Left kidney (tissue), 2 donors: ENCODE measurements around the gene DDX39B. TPM values are rescaled to one million over a fixed set of nuclear protein-coding genes. Genes with fewer than 3 reads are reported as not detected.
"Not testable (repeated sequence)": the region's sequence is repeated elsewhere in the genome, so short reads cannot be mapped to it uniquely, and the experiment has no call there.

Experiments used
- DNase-seq: peaks from one replicate; pipeline ENCODE4 v3.0.0-alpha.2; 2013
- polyA plus RNA-seq: library from polyadenylated mRNA; unstranded; fragments of 120-200 nt; gene quantifications from one replicate; pipeline ENCODE4 v1.2.1, GENCODE V29; 2013; ENCODE audit not compliant: insufficient read length

Gene DDX39B
- polyA plus RNA-seq, 1 donor: 785 TPM

DNA sequence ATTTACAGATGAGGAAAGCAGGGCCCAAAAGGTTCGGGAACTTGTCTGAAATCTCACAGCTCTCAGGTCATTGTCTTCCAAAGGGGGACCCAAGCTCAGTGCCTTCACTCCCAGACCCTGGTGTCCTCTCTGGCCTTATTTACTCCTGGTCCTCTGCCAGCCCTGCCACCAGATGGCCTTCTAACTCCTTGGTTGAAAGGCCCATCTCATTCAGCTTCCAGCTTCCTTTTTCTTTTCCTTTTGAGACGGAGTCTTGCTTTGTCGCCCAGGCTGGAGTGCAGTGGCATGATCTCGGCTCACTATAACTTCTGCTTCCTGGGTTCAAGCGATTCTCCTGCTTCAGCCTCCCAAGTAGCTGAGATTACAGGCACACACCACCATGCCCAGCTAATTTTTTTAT is 9.6 kb upstream of the DDX39B start:
- not testable (repeated sequence) for DNase-seq

DNA sequence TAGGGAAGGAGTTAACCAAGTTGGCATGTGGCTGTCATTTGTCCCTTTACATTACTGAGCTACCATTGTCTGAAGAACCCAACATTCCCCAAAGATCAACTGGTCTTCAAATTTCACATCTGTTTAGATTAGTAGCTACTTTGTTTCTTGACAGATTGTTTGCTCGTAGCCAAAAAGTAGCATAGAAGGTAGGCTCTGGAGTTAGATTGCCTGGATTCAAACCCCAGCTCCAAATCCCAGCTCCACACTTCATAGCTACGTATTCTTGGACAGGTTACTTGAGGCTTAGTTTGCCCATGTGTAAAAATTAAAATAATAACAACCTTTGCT is 6.7 kb upstream of the DDX39B start:
- no peak for DNase-seq

DNA sequence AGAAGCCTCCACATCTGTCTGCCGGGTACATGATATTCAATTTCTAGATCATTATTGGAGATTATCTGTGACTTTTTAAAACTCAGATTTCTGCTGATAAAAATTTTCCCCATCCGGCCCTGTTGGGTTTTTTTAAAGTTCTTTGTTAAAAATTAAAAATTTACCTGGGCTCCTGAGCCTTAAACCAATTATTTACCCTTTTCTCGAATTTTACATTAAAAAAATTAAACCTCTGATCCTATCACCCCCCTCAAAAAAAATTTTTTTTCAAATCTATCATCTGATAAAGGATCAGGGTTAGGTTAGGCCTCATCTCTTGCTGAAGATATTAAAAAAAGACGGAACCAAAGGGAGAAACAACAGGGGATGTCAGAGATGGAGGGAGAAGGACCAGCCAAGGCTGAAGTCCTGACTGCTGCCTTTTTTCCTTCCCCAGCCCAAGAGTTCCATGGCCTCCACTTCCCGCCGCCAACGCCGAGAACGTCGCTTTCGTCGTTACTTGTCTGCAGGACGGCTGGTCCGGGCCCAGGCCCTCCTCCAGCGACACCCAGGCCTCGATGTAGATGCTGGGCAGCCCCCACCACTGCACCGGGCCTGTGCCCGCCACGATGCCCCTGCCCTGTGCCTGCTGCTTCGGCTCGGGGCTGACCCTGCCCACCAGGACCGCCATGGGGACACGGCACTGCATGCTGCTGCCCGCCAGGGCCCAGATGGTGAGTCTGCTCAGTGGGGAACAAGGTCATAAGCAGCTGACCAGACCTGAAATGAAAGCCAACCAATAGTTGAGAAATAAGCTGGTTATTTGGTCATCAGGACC is 6.1 kb upstream of the DDX39B start:
- DNase-seq: no peak

DNA sequence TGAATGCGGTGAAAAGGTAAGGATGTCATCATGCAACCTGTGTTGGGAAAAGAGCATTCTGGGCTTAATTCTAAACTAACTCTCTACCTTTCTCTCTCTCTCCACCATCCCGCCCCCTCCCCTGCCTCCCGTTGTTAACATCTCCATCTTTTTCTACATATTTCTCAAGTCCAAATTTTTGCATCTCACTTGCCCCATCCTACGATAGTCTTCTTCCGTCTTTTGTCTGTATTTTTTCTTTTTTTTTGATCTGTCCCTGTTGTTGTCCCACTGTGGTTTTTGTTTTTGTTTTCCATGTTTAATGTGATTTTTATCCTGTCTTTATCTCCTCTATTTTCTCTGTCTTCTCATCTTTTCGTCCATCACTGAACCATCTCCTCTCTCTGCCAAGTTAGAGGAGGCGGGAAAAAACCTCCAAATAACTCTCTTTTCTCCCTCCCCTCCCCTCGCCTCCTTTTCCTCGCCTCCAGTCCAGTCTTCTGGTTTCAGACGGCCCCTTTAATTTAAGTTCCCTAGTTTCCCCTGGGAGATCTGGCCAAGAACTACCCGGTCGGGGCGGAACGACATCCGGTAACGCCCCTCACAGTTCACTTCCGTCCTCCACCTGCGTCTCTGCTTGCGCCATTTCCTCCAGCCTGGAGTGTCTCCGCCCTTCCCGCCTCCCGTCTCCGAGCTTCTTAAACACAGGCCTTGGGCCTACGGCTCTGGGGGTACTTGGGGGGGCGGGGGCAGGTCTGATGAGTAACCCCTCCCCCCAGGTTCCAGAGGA is 5.3 kb upstream of the DDX39B start, which contains the start of gene NFKBIL1:
Gene NFKBIL1, plus strand, starts transcription at position 651 of the 769 bp plus-strand sequence. Its CDS starts 87 bp downstream, at position 738.
- peak; percentile 96 for DNase-seq

DNA sequence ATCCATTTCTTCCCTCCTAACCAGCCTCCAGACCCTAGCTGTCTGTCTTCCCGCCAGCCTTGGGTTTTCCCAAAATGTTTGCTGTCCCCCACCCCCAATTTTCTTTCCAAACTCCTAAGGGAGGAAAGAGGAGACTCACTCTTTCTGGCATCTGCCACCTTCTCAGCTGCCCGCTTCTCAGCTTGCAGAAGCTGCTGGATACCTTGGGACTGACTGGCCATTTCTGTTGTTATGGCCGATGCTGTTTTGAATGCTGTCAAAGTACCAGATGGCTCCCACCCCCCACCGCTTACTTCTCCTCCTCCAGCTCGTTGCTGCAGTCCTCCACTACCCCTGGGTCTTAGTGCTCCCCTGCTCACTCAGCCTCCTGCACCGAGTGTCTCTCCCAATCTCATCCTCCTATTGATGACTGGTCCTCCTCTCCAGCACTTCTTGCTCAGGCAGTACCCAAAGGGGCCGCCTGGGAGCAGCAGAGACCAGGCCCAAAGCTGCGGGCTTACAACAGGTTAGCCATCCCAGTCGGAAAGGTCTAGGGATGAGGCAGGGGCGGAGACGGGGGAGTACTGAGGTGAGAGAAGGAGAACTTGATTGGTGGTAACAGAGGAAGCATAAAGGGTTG is 4.6 kb upstream of the DDX39B start, which contains the start of gene ATP6V1G2:
Gene ATP6V1G2, minus strand, starts transcription at position 270 of the 619 bp plus-strand sequence. Its CDS starts 49 bp downstream, at position 221.
- DNase-seq: peak; percentile 87

DNA sequence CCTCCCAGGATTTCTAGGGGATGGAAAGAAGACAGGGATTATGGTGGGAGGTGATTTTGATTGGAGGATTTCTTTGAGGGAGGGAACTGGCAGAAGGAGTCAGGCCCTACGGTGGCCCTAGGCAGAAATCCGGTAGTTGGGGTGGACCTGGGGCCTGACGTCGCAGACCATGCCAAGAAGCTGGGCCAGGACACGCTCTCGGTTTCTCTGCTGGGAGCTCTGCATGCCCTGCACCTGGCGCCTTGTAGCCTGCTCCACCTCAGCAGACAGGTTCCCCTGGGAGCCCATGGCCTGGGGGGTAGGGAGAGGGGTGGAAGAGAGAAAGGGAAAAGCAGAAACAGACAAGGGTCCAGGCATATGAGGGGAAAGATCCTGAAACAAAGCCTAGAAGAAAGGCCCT is 3.5 kb upstream of the DDX39B start:
- DNase-seq: no peak

DNA sequence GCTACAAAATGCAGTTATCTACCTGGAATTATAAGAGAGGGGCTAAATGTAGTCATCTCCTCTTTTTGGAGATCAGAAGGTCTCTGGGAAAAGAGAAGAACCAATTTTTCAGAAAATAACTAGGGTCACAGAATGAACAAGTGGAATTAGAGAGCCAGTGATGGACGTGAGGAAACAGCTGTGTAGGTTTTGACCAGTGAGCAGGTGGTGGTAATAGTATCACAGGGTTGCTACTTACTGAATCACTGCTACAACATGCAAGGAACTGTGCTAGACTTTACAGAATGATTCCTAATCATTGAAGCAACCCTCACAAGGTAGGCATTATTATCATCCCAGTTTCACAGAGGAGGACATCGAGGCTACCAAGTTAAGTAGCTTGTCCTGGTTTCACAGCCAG is 2.9 kb upstream of the DDX39B start:
- DNase-seq: no peak

DNA sequence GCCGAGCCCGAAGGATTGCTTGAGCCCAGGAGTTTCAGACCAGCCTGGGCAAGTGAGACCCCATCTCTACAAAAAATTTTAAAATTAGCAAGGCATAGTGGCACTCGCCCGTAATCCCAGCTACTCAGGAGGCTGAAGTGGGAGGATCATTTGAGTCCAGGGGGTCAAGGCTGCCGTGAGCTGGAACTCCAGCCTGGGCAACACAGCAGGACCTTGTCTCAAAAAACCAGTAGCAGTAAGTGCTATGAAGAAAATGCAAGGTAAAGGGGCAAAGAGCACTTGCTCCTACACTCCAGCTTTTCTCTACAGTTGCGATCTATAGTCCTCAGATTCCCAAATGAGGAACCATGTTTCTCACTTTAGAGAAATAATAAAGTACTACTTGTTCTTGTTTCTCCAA is 1.8 kb upstream of the DDX39B start:
- DNase-seq: no peak

DNA sequence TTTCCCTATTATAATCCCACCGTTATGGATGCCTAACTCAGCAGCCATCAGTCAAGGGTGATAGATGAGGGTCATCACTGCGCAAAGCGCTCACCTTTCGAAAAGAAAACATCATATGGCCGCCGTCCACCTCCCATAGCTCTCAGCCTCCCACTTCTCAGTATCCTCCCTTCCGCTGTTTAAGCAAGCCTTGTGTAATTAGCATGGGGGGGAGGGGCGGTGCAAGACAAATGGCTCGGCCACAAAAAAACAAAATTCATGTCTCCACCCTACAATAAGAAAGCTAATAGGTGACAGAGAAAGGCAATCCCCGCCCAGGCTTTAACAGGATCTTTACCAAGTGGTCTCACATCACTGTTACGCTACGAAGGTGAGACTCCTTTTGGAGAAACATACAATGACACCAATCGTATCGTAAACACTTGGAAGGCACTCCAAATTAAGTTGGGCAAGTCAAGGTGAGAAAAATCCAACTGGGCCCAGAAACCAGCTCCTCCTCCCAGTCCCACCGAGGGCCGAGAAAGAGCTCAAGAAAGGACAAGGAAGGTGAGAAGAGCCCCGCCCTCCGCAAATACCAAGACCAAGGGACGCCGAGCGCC is 645 bp downstream of the DDX39B start:
- DNase-seq: peak; percentile 56

DNA sequence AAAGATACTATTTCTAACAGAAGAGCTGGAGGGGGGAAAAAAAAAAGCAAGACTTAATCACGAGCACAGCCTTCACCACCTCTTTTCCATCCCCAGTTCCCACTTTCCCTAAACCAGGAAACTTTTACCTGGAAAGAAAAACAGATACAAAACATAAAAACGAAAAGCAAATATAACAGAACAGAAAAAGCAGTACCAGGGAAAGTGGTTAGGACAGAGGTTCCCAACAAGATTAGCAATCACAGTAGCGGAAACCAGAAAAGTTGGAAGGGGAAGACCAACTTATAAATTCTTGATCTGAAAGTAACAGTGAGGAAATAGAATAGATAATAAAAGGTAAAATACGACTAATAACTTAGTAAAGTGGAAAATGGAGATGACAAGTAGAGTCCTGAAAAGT is 1.2 kb downstream of the DDX39B start:
- DNase-seq: no peak

DNA sequence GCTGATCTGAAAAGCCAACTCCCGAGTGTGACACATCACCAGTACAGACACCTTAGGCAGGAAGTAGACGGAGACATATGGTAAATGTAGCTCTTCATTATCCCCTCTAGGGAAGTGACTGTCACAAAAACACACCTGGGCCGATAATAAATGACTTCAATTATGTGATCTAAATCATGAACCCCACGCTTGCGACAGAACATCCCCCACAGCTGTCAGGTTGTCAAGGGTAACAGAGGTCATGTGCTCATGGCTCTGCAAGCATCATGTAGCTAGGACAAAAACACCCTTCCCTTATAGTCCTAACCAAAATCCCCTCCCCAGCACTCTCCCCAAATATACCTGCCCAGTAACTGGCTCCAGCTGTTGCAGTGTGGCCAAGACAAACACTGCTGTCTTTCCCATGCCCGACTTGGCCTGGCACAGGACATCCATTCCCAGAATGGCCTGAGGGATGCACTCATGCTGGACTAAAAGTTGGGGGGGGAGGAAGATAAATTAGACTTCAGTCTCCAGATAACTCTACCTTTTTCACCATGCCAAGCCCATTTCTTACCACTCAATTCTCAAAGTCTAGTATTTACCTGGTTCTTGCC is 2.9 kb downstream of the DDX39B start:
- no peak for DNase-seq

DNA sequence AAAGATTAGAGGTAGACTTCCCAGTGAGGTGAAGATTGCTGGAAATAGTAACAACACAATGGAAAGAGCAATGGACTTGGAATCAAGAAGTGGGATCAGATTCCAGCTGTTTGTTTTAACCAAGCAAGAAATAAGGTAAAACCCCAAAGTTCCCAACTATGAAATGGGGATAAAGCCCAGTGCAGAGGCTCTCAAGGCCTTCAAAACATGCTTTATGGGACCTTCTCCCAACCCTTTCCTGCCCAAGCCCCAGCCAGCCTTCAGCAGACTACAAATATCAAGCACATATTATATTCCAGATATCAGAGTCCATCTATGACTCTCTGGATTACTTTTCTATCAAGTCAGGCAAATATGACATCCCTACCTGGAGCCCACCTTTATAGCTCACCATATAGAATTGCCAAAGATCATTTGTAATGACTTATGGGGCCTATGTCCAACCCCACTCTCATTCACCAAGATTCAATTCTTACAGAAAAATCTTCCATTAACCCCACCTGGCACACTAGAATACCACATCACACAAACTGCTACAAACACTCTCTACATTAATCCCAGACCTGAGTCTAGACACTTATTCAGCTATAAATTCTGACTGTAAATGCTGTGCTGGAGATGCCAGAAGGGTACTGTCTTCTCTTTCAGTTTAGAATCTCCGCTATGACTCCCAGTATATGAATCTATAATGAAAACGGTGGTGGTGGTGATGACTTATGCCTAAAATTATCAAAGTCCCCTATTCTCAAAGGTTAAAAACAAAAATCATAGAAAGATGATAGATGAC is 6.1 kb downstream of the DDX39B start:
- no peak for DNase-seq

DNA sequence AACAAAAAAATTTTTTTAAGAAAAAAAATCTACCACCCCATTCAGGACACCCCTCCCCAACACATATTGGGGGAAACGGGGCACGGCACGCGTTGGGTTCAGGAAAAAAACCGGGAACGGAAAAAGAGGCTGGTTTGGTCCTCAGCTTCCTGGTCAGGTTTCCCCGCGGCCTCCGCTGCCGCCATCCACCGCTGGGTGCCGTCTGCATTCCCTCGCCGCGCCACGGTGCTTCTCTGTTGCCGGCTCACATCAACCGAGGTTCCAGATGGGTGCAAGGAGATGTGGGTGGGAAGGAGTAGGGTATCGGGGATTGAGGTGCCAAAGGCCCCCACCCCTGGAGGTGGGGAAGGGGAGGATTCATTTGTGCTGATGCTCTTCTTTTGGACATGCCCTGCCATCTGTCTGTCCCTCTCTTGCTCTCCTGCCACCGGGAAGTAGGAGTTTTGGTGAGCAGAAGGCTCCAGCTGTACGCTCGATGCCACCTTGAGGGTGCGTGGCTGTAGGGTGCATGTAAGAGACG is 7.2 kb downstream of the DDX39B start:
- DNase-seq: no peak

DNA sequence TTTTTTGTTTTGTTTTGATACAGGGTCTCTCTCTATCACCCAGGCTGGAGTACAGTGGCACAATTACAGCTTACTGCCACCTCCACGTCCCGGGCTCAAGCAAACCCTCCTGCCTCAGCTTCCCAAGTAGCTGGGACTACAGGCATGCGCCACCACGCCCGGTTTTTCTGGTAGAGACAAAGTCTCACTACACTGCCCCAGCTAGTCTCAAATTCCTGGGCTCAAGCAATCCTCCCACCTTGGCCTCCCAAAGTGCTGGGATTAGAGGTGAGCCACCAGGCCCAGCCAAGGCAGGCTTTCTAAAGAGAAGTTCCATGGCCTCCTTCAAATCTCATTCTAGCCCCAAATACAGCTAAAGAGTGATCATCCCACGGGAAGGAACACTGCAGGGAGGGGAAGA is 7.8 kb downstream of the DDX39B start:
- DNase-seq: no peak

DNA sequence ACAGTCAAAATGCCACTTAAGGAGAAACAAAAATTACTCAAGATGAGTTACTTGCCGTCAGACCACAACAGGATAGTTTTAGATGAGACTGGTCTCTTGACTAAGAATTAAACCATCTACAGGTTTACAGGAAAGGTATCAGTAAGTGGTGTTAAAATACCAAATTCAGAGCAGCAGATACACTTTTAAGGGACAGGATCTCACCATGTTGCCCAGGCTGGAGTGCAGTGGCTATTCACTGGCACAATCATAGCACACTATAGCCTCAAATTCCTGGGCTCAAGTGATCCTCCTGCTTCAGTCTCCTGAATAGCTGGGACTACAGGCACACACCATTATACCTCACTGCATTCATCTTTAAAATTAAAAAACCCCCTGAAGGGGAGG is 8.4 kb downstream of the DDX39B start:
- DNase-seq: no peak

DNA sequence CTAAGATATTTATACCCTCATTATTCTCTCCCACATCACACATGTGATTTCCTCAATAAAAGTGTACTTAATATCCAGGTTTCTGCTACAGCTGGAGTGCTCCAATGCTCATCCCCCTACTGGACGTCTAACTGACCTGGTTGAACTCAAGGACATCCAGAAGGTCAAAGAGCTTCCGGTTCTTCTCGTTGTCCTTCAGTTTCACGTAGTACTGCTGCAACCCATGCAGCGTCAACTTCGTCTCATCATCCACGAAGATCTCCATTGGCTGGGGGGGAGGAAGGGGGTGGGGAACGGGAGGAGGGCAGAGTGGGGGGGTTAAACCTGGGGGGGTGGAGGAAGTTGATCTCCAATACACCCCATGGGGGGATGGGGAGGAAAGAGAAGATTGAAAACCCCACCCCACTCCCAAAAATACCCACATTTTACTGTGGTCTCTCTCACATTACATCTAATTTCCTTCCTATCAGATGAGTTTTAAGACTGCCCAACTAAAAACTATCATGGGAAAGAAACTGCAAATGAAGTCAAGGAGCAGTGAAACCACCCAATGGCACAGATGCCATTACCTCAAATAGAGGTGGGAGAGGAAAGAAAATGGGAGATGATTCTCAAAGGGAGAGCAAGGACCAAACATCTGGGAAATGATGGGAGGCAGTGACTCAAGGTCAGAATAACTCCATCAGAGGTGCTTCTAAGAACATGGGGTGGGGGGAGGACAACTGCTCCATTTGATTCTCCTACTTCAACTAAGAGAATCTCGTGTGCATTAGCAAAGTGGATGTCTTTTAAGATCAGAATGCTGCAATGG is 9.0 kb downstream of the DDX39B start:
- DNase-seq: no peak

DNA sequence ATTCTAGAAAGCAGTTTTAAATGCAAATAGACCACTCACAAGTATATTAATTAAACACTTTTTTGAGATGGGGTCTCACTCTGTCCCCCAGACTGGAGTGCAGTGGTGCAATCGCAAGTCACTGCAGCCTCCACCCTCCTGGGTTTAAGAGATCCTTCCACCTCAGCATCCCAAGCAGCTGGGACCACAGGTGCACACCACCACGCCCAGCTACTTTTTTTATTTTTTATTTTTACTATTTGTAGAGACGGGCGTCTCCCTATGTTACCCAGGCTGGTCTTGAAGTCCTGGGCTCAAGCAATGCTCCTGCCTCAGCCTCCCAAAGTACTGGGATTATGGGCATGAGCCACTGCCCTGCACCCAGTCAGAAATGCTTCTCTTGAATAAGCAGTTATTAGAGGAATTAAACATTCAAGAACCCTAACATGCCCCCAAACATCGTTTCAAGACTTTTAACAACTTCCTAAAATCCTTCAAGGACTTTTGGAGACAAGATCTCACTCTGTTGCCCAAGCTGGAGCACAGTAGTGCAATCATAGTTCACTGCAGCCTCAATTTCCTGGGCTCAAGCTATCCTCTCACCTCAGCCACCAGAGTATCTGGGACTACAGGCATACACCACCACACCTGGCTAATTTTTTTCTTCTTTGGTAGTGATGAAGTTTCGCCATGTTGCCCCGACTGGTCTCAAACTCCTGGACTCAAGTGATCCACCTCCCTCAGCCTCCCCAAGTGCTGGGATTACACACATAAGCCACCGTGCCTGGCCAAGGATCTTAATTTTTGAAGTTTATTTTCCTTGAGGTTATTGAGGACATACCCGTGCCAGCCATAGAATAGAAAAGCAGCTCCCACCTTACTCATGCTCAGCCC is 9.8 kb downstream of the DDX39B start:
- DNase-seq: no peak

DNA sequence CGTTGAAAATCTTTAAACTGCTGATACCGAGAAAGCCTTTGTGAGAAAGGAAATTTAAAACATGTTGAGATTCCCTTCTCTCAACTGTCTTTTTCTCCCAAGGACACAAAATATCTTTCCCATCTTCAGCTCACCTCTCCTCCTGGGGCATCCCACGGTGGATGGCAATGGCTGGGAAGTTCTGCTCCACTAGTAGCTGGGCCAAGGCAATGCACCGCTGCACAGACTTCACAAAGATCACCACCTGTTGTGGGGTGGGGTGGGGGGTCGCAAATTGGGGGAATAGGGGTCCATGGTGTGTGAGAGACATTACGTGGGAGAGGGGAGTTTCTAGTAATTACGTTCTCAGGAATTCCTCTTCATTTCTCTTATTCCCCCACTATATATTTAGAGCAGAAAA is 10.6 kb downstream of the DDX39B start:
- DNase-seq: no peak

DNA sequence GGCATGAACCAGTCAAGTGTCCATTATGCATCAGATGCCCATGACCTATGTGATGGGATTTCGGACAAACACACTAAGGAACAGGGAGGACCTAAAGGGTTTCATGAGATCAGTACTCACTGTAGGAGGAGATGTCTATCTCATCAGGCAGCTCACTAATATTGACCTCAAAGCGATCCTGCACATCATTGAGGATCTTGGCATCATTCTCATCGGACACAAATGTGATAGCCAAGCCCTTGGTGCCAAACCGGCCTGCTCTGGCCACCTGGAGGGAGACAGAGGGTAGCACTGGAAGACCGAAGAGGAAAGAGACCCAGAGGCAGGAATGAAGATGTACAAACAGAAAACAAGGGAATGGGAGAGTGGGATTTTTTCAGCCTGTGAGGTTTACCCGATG is 11.1 kb downstream of the DDX39B start:
- DNase-seq: no peak
